LNCAP (cell line): ENCODE results near the gene SHOC1.
A peak's percentile ranks its signal among the peaks of the same experiment; 100 is the strongest.

Source experiments
- CTCF ChIP-seq: fragments of 450-650 bp; IDR thresholded peaks from 2 replicates; pipeline ENCODE4 v1.5.1; 2017; ENCODE audit warnings: mild to moderate bottlenecking

Gene SHOC1

GRCh38 chr9:111833941-111834340 lies 39.2 kb upstream of the SHOC1 start:
- no peak for TF ChIP-seq CTCF

- TF ChIP-seq CTCF = no peak
Measured at GRCh38 chr9:111832449-111832848, 37.7 kb upstream of the SHOC1 start.

GRCh38 chr9:111831371-111832108 lies 36.8 kb upstream of the SHOC1 start:
- TF ChIP-seq CTCF = no peak

- TF ChIP-seq CTCF = peak; percentile 30; the same call in 1 of the 2 replicates
Measured at GRCh38 chr9:111828193-111828592, 33.5 kb upstream of the SHOC1 start.

GRCh38 chr9:111825468-111826145 lies 30.9 kb upstream of the SHOC1 start:
- no peak for TF ChIP-seq CTCF

- TF ChIP-seq CTCF = no peak
Measured at GRCh38 chr9:111821006-111821528, 26.3 kb upstream of the SHOC1 start.

- no peak for TF ChIP-seq CTCF
Measured at GRCh38 chr9:111819360-111819759, 24.6 kb upstream of the SHOC1 start.
